GM19035 (cell line): ENCODE results near the gene GMPR.
"Not testable (repeated sequence)": the region's sequence is repeated elsewhere in the genome, so short reads cannot be mapped to it uniquely, and the experiment has no call there.

Experiments
- ATAC-seq: cut with Tn5 transposase; IDR thresholded peaks from one replicate; pipeline ENCODE4 v1.9.1; 2021; ENCODE audit not compliant: unreplicated experiment

Gene GMPR

GRCh38 chr6:16225062-16225731, 13.2 kb upstream of the GMPR start:
- ATAC-seq, result not testable (repeated sequence)

- ATAC-seq, result not testable (repeated sequence)
Measured at GRCh38 chr6:16226117-16227047, 12.0 kb upstream of the GMPR start.

- no peak for ATAC-seq
Measured at GRCh38 chr6:16227048-16227562, 11.3 kb upstream of the GMPR start.

GRCh38 chr6:16227605-16228004, 10.8 kb upstream of the GMPR start:
- ATAC-seq, result no peak

- no peak for ATAC-seq
Measured at GRCh38 chr6:16228043-16228442, 10.3 kb upstream of the GMPR start.

GRCh38 chr6:16228709-16229665, 9.4 kb upstream of the GMPR start:
- ATAC-seq, result no peak

- no peak for ATAC-seq
Measured at GRCh38 chr6:16229700-16230099, 8.7 kb upstream of the GMPR start.

GRCh38 chr6:16230953-16231352, 7.4 kb upstream of the GMPR start:
- no peak for ATAC-seq

- ATAC-seq, result no peak
Measured at GRCh38 chr6:16232086-16232485, 6.3 kb upstream of the GMPR start.

GRCh38 chr6:16236009-16236501, 2.3 kb upstream of the GMPR start:
- ATAC-seq, result no peak

GRCh38 chr6:16236631-16237199, 1.7 kb upstream of the GMPR start:
- ATAC-seq, result no peak

- no peak for ATAC-seq
Measured at GRCh38 chr6:16237242-16237641, 1.1 kb upstream of the GMPR start.

- peak; percentile 18 for ATAC-seq
Measured at GRCh38 chr6:16238963-16239797, 793 bp downstream of the GMPR start.

GRCh38 chr6:16239798-16240123, 1.4 kb downstream of the GMPR start:
- ATAC-seq, result no peak

GRCh38 chr6:16240589-16241320, 2.4 kb downstream of the GMPR start:
- no peak for ATAC-seq

GRCh38 chr6:16241321-16241689, 2.9 kb downstream of the GMPR start:
- no peak for ATAC-seq

- no peak for ATAC-seq
Measured at GRCh38 chr6:16243055-16243454, 4.7 kb downstream of the GMPR start.

GRCh38 chr6:16243664-16244063, 5.3 kb downstream of the GMPR start:
- ATAC-seq, result no peak

- no peak for ATAC-seq
Measured at GRCh38 chr6:16244446-16244845, 6.1 kb downstream of the GMPR start.
